Measurements from ENCODE around the gene SCFD2.

The SCFD2 gene

DNA sequence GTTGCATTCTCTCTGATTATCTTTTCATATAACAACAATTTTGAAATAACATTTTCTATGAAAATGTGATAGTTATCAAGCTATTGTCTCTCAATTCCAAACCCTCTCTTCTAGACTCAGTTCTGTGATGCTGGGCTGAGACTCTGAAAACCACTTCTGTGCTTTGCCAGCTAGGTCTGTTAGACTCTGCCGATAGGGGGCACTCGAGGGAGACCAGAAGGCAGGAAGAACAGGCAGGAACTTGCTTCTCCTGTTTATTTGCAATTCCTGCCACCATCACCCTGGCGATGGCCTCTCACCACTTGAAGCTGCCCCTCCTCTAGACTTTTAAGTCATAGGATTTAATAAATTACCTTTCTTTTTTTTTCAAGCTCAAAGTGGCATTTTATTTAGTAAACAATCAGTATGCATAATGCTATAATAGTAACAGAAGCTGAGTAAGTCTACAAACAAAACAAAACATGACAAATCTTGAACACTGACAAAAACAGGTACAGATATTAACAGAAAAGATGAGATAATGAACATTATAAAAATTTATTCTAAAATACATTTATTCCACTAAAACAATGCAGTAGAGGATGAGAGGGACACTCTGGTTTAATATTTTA lies 454.1 kb downstream of the SCFD2 start:
- Mint-ChIP-seq H3K27me3 (ENCODE audit: low read depth) (no peaks in the 10 kb centered on the region), H3K27ac (no peak overlapping the region), H3K4me1 (ENCODE audit: low read depth) (peaks cover 4% of the 10 kb centered on the region), H3K9me3 (no peaks in the 10 kb centered on the region), H3K4me3 (no peak overlapping the region), H3K36me3 (ENCODE audit: low read depth) (no peaks in the 10 kb centered on the region)
- peak; percentile 43 for DNase-seq (ENCODE audit: low spot score)

GRCh38 chr4:52910115-52910514 lies 455.7 kb downstream of the SCFD2 start:
- peaks cover 4% of the 10 kb centered on the region for H3K4me1 Mint-ChIP-seq (ENCODE audit: low read depth)
- H3K4me3 Mint-ChIP-seq: no peak overlapping the region
- no peaks in the 10 kb centered on the region for H3K9me3 Mint-ChIP-seq
- H3K27ac Mint-ChIP-seq: no peak overlapping the region
- H3K36me3 Mint-ChIP-seq (ENCODE audit: low read depth): no peaks in the 10 kb centered on the region
- H3K27me3 Mint-ChIP-seq (ENCODE audit: low read depth): no peaks in the 10 kb centered on the region
- no peak for DNase-seq (ENCODE audit: low spot score)

DNA sequence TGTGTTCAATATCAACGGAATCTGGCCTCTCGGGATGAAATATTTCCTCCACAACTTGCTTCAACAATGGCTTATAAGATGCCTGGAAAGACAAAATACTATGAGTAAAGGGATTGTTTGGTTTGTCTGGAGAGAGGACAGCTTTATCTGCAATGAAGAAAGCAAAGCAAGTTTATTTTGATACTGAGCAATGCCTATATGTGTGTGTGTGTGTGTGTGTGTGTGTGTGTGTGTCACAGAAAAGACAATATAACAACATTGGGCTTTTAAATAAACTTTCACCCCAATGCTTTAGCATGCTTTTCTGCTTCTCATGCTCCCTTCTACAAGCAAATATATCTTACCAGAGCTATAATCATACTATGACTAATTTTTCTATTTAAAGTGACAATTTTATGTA lies 458.4 kb downstream of the SCFD2 start:
- no peaks in the 10 kb centered on the region for H3K27me3 Mint-ChIP-seq (ENCODE audit: low read depth)
- H3K4me3 Mint-ChIP-seq: no peak overlapping the region
- H3K4me1 Mint-ChIP-seq (ENCODE audit: low read depth): peaks cover 2% of the 10 kb centered on the region
- no peaks in the 10 kb centered on the region for H3K9me3 Mint-ChIP-seq
- H3K36me3 Mint-ChIP-seq (ENCODE audit: low read depth): no peaks in the 10 kb centered on the region
- no peak overlapping the region for H3K27ac Mint-ChIP-seq
- no peak for DNase-seq (ENCODE audit: low spot score)

GRCh38 chr4:52904421-52904820 lies 461.4 kb downstream of the SCFD2 start:
- no peak for DNase-seq (ENCODE audit: low spot score)
- peaks cover 1% of the 10 kb centered on the region for H3K36me3 Mint-ChIP-seq (ENCODE audit: low read depth)
- no peak overlapping the region for H3K4me3 Mint-ChIP-seq
- H3K27me3 Mint-ChIP-seq (ENCODE audit: low read depth): no peaks in the 10 kb centered on the region
- H3K27ac Mint-ChIP-seq: no peak overlapping the region
- peaks cover 4% of the 10 kb centered on the region for H3K9me3 Mint-ChIP-seq
- H3K4me1 Mint-ChIP-seq (ENCODE audit: low read depth): no peaks in the 10 kb centered on the region

- H3K36me3 Mint-ChIP-seq (ENCODE audit: low read depth): peaks cover 1% of the 10 kb centered on the region
- no peaks in the 10 kb centered on the region for H3K27me3 Mint-ChIP-seq (ENCODE audit: low read depth)
- no peak overlapping the region for H3K4me3 Mint-ChIP-seq
- H3K4me1 Mint-ChIP-seq (ENCODE audit: low read depth): no peaks in the 10 kb centered on the region
- peaks cover 4% of the 10 kb centered on the region for H3K9me3 Mint-ChIP-seq
- DNase-seq (ENCODE audit: low spot score): no peak
- H3K27ac Mint-ChIP-seq: no peak overlapping the region
Measured at GRCh38 chr4:52903273-52903672, 462.6 kb downstream of the SCFD2 start.

- Mint-ChIP-seq H3K36me3 (ENCODE audit: low read depth) (peaks cover 2% of the 10 kb centered on the region), H3K27me3 (ENCODE audit: low read depth) (no peaks in the 10 kb centered on the region), H3K9me3 (no peaks in the 10 kb centered on the region), H3K4me1 (ENCODE audit: low read depth) (peaks cover 2% of the 10 kb centered on the region), H3K27ac (no peak overlapping the region), H3K4me3 (no peak overlapping the region)
- DNase-seq (ENCODE audit: low spot score): no peak
Measured at GRCh38 chr4:52894443-52894842, 471.4 kb downstream of the SCFD2 start.

DNA sequence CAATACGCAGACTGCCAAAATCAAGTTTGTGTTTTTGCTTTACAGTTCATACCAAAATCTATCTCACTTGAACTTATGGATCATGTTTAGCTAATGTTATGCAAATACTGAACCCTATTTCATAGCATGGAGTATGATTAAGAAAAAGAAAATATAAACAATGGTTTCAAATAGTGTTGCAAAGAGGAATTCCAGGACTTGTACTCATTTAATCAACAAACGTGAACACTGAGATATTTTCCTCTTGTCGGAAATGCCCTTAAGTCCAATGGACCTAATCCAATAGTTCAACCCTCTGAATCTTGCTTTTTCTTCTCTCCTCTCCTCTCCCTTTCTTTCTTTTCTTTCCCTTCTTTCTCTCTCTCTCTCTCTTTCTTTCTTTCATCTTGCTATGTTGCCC lies 473.0 kb downstream of the SCFD2 start:
- H3K9me3 Mint-ChIP-seq: peaks cover 7% of the 10 kb centered on the region
- no peaks in the 10 kb centered on the region for H3K27me3 Mint-ChIP-seq (ENCODE audit: low read depth)
- no peak overlapping the region for H3K27ac Mint-ChIP-seq
- peaks cover 2% of the 10 kb centered on the region for H3K4me1 Mint-ChIP-seq (ENCODE audit: low read depth)
- H3K36me3 Mint-ChIP-seq (ENCODE audit: low read depth): peaks cover 2% of the 10 kb centered on the region
- DNase-seq (ENCODE audit: low spot score): no peak
- H3K4me3 Mint-ChIP-seq: no peak overlapping the region

GRCh38 chr4:52891743-52892142 lies 474.1 kb downstream of the SCFD2 start:
- no peak for DNase-seq (ENCODE audit: low spot score)
- no peak overlapping the region for H3K4me3 Mint-ChIP-seq
- peaks cover 3% of the 10 kb centered on the region for H3K36me3 Mint-ChIP-seq (ENCODE audit: low read depth)
- H3K9me3 Mint-ChIP-seq: peaks cover 7% of the 10 kb centered on the region
- peaks cover 2% of the 10 kb centered on the region for H3K4me1 Mint-ChIP-seq (ENCODE audit: low read depth)
- H3K27ac Mint-ChIP-seq: no peak overlapping the region
- no peaks in the 10 kb centered on the region for H3K27me3 Mint-ChIP-seq (ENCODE audit: low read depth)

- H3K27me3 Mint-ChIP-seq (ENCODE audit: low read depth): no peaks in the 10 kb centered on the region
- peaks cover 2% of the 10 kb centered on the region for H3K4me1 Mint-ChIP-seq (ENCODE audit: low read depth)
- DNase-seq (ENCODE audit: low spot score): no peak
- H3K36me3 Mint-ChIP-seq (ENCODE audit: low read depth): peaks cover 6% of the 10 kb centered on the region
- peaks cover 7% of the 10 kb centered on the region for H3K9me3 Mint-ChIP-seq
- no peak overlapping the region for H3K4me3 Mint-ChIP-seq
- H3K27ac Mint-ChIP-seq: no peak overlapping the region
Measured at GRCh38 chr4:52890521-52890791, 475.4 kb downstream of the SCFD2 start.

GRCh38 chr4:52889778-52890520 lies 475.9 kb downstream of the SCFD2 start:
- H3K27ac Mint-ChIP-seq: no peak overlapping the region

DNA sequence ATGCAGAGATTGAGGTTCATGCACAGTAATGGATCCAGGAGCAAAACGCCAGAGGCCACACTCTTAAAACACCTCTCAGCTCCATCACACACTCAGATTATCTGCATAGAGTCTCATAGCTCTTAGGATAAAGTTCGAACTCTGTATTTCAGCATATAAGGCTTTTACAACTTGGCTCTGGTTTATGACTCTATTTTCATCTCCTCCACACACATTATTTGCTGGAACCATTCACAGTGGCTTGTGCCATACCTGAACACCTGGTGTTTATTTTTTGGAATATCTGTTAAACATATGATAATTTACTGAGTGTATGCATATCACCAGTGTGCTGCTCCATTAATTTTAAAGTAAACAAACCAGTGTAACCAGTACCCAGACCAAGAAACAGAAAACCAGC lies 476.5 kb downstream of the SCFD2 start:
- Mint-ChIP-seq H3K36me3 (ENCODE audit: low read depth) (peaks cover 9% of the 10 kb centered on the region), H3K4me1 (ENCODE audit: low read depth) (peaks cover 2% of the 10 kb centered on the region), H3K27me3 (ENCODE audit: low read depth) (no peaks in the 10 kb centered on the region), H3K4me3 (no peak overlapping the region), H3K27ac (no peak overlapping the region), H3K9me3 (peaks cover 7% of the 10 kb centered on the region)
- DNase-seq (ENCODE audit: low spot score): no peak

More at GRCh38 chr4:52889778-52890520, 475.9 kb downstream of the SCFD2 start:
- no peak for DNase-seq (ENCODE audit: low spot score)
- peaks cover 9% of the 10 kb centered on the region for H3K36me3 Mint-ChIP-seq (ENCODE audit: low read depth)
- peaks cover 2% of the 10 kb centered on the region for H3K4me1 Mint-ChIP-seq (ENCODE audit: low read depth)
- H3K9me3 Mint-ChIP-seq: peaks cover 7% of the 10 kb centered on the region
- no peak overlapping the region for H3K4me3 Mint-ChIP-seq
- no peaks in the 10 kb centered on the region for H3K27me3 Mint-ChIP-seq (ENCODE audit: low read depth)

GRCh38 chr4:52884994-52885393 lies 480.9 kb downstream of the SCFD2 start:
- DNase-seq (ENCODE audit: low spot score): no peak
- H3K4me1 Mint-ChIP-seq (ENCODE audit: low read depth): peaks cover 2% of the 10 kb centered on the region
- H3K4me3 Mint-ChIP-seq: no peak overlapping the region
- peaks cover 7% of the 10 kb centered on the region for H3K9me3 Mint-ChIP-seq
- peaks cover 11% of the 10 kb centered on the region for H3K36me3 Mint-ChIP-seq (ENCODE audit: low read depth)
- no peaks in the 10 kb centered on the region for H3K27me3 Mint-ChIP-seq (ENCODE audit: low read depth)
- no peak overlapping the region for H3K27ac Mint-ChIP-seq

DNA sequence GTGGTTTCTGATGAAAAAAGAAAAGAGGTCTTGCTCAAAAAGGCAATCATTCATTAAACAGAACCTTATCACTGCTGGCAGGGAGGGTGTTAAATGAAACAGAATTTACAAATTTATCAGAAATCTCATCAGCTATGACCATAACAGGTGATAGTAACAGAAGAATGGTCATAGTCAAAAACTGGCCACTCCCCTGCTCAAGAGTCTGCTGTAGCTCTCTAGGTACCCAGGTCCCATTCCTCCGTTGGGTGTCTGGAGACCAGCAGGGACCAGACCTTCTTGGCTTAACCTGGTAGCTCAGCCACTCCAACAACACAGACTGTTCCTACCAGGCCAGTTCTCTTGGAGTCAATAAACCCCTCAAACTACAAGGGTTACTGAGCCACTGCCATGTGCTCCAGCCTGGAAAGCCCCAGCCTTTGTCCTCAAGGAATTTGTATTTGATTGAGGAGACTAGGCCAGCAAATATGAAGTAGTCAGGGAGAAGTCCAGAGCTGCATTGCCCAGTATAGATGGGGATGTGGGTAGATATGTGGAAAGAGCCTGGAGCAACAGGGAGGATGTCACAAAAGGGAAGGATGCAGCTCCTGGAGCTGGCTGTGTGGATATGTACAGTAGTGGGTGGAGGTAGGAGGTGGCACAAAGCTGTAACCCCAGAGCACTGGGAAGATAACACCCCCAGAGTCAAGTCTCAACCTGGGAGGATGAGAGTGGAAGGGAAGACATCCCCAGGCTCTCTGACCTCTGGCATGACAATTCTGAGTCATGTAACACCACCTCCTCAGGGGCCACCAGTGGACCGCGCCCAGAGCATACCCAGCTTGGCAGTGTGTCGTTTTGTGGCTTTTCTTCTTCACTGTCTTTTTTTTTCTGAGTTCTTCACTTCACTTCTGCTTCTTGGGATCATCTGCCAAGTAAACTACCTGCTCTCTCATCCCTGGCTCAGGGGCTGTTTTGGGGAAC lies 481.9 kb downstream of the SCFD2 start:
- Mint-ChIP-seq H3K4me1 (ENCODE audit: low read depth) (no peaks in the 10 kb centered on the region), H3K36me3 (ENCODE audit: low read depth) (peaks cover 9% of the 10 kb centered on the region)

DNA sequence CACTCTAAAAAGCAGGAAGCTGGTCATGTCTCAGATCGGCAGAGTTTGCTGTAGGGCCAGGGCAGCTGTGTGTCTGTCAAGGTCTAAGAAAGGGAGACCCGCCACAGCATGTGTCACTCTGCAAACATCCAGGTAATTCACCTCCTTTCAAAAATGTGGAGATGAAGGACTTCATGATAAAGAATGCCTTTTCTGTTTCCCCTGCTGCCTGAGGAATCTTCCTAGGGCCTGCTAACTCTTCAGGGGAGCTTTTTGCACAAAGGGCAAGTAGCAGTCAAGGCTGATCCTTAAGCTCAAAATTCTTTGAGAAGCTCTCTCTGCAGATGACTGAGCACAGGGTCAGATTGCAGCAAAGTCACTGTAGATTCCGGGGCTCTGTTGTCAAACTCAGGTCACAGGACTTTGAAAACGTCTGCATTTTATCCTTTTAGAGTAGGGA lies 482.7 kb downstream of the SCFD2 start:
- Mint-ChIP-seq H3K4me1 (ENCODE audit: low read depth) (no peaks in the 10 kb centered on the region), H3K27me3 (ENCODE audit: low read depth) (no peaks in the 10 kb centered on the region), H3K9me3 (no peaks in the 10 kb centered on the region), H3K27ac (no peak overlapping the region), H3K36me3 (ENCODE audit: low read depth) (peaks cover 9% of the 10 kb centered on the region), H3K4me3 (no peak overlapping the region)
- DNase-seq (ENCODE audit: low spot score): no peak

More for the DNA sequence above, 481.9 kb downstream of the SCFD2 start:
- Mint-ChIP-seq H3K4me3 (no peak overlapping the region), H3K9me3 (peaks cover 7% of the 10 kb centered on the region), H3K27me3 (ENCODE audit: low read depth) (no peaks in the 10 kb centered on the region), H3K27ac (no peak overlapping the region)
- no peak for DNase-seq (ENCODE audit: low spot score)
